Glutamatergic neuron (in vitro differentiated cells): Measurements from ENCODE around the gene MYO1E. TPM values are rescaled to one million over a fixed set of nuclear protein-coding genes. Genes with fewer than 3 reads are reported as not detected.

Experiments
- DNase-seq: peaks from one replicate; pipeline ENCODE4 v3.0.0; 2022
- H3K27ac Mint-ChIP-seq: one replicate; pipeline ENCODE4 v1.8.0; 2020; ENCODE audit warnings: mild to moderate bottlenecking, mixed read lengths, inconsistent platforms; ENCODE audit not compliant: unreplicated experiment
- H3K27me3 Mint-ChIP-seq: one replicate; pipeline ENCODE4 v1.8.0; 2020; ENCODE audit warnings: mild to moderate bottlenecking, moderate library complexity, mixed read lengths, inconsistent platforms; ENCODE audit not compliant: unreplicated experiment
- H3K36me3 Mint-ChIP-seq: one replicate; pipeline ENCODE4 v1.8.0; 2020; ENCODE audit warnings: mild to moderate bottlenecking, mixed read lengths, inconsistent platforms; ENCODE audit not compliant: unreplicated experiment
- H3K4me1 Mint-ChIP-seq: one replicate; pipeline ENCODE4 v1.8.0; 2020; ENCODE audit warnings: mild to moderate bottlenecking, low read depth, mixed read lengths, inconsistent platforms; ENCODE audit not compliant: unreplicated experiment
- H3K4me3 Mint-ChIP-seq: one replicate; pipeline ENCODE4 v1.8.0; 2020; ENCODE audit warnings: mild to moderate bottlenecking, mixed read lengths, inconsistent platforms; ENCODE audit not compliant: unreplicated experiment
- H3K9me3 Mint-ChIP-seq: one replicate; pipeline ENCODE4 v1.8.0; 2020; ENCODE audit warnings: mild to moderate bottlenecking, moderate library complexity, mixed read lengths, inconsistent platforms; ENCODE audit not compliant: unreplicated experiment
- CTCF ChIP-seq: fragments of 200-600 bp; sonication (generic); IDR thresholded peaks from one replicate; pipeline ENCODE4 v1.5.0; 2021; ENCODE audit not compliant: partially characterized antibody, unreplicated experiment
- total RNA-seq: library from RNA; stranded (reverse); fragmentation: NEBNext Ultra II Directional; extraction: Animal tissue kit (Norgen Biotek cat#: 25700); gene quantifications from one replicate; pipeline ENCODE4 v1.2.1, GENCODE V29; 2021; ENCODE audit not compliant: unreplicated experiment

MYO1E gene
- total RNA-seq, 1 donor from 2014 or later = 7.9 TPM

GRCh38 chr15:59210186-59210585 is 162.5 kb downstream of the MYO1E start:
- no peak overlapping the region for H3K27ac Mint-ChIP-seq
- no peak for TF ChIP-seq CTCF
- DNase-seq = no peak
- H3K36me3 Mint-ChIP-seq = no peaks in the 10 kb centered on the region
- H3K9me3 Mint-ChIP-seq = no peaks in the 10 kb centered on the region
- no peaks in the 10 kb centered on the region for H3K4me1 Mint-ChIP-seq
- peaks cover 2% of the 10 kb centered on the region for H3K27me3 Mint-ChIP-seq
- no peak overlapping the region for H3K4me3 Mint-ChIP-seq

- Mint-ChIP-seq H3K27me3 (peaks cover 2% of the 10 kb centered on the region), H3K36me3 (no peaks in the 10 kb centered on the region), H3K27ac (no peak overlapping the region), H3K4me3 (no peak overlapping the region), H3K9me3 (no peaks in the 10 kb centered on the region), H3K4me1 (no peaks in the 10 kb centered on the region)
- no peak for DNase-seq
- no peak for TF ChIP-seq CTCF
Measured at GRCh38 chr15:59208613-59209249, 163.9 kb downstream of the MYO1E start.

GRCh38 chr15:59206623-59207183 is 166.0 kb downstream of the MYO1E start, which contains the start of gene LDHAL6B:
LDHAL6B (plus strand) TSS chr15:59206843; CDS start chr15:59206941, 98 bp downstream.
- Mint-ChIP-seq H3K4me3 (no peak within 1 kb of the TSS), H3K4me1 (no peaks in the 10 kb centered on the region), H3K27me3 (peaks cover 2% of the 10 kb centered on the region), H3K36me3 (no peaks in the 10 kb centered on the region), H3K9me3 (no peaks in the 10 kb centered on the region), H3K27ac (no peak within 1 kb of the TSS)
- DNase-seq = no peak
- no peak for TF ChIP-seq CTCF

GRCh38 chr15:59205839-59206622 is 166.6 kb downstream of the MYO1E start:
- H3K4me3 Mint-ChIP-seq = no peak overlapping the region
- H3K27ac Mint-ChIP-seq = no peak overlapping the region
- no peaks in the 10 kb centered on the region for H3K9me3 Mint-ChIP-seq
- no peak for TF ChIP-seq CTCF
- no peaks in the 10 kb centered on the region for H3K4me1 Mint-ChIP-seq
- no peaks in the 10 kb centered on the region for H3K36me3 Mint-ChIP-seq
- no peak for DNase-seq
- H3K27me3 Mint-ChIP-seq = peaks cover 2% of the 10 kb centered on the region

- Mint-ChIP-seq H3K4me1 (no peaks in the 10 kb centered on the region), H3K9me3 (no peaks in the 10 kb centered on the region), H3K4me3 (no peak overlapping the region), H3K27me3 (no peaks in the 10 kb centered on the region), H3K27ac (no peak overlapping the region), H3K36me3 (no peaks in the 10 kb centered on the region)
- DNase-seq = no peak
- TF ChIP-seq CTCF = no peak
Measured at GRCh38 chr15:59203657-59204056, 169.0 kb downstream of the MYO1E start.
